Upper lobe of left lung (tissue), 4 donors: Measurements from ENCODE around the gene FAM3A.

ENCODE experiments used
- CTCF ChIP-seq, 6 experiments: fragments of 450-650 bp in 4 of 6; fragments of 200-600 bp in 2 of 6; sonication (generic) in 2 of 6; IDR thresholded peaks; one replicate each; pipeline ENCODE4 v1.5.1; 2016 to 2019; ENCODE audit warnings: antibody characterized with exemption in 6 of 6
- EP300 ChIP-seq, 4 donors: sonication (generic); formaldehyde crosslinking; IDR thresholded peaks; one replicate each; pipeline ENCODE4 v1.5.1; 2017; ENCODE audit warnings: antibody characterized with exemption in 4 of 4, control low read depth in 2 of 4
- POLR2A ChIP-seq, 4 donors: fragments of 450-650 bp; IDR thresholded peaks; one replicate each; pipeline ENCODE4 v1.5.1; 2016 to 2017; ENCODE audit warnings: antibody characterized with exemption in 4 of 4, mild to moderate bottlenecking in 2 of 4

GRCh38 chrX:154525606-154526490 lies 9.8 kb upstream of the FAM3A start:
- TF ChIP-seq CTCF (IDR thresholded peaks at IDR 0.05) (no peak), POLR2A (IDR thresholded peaks at IDR 0.05) (no peak), EP300 (IDR thresholded peaks at IDR 0.05) (no peak)
